Measurements from ENCODE around the gene LCE2A. TPM values are rescaled to one million over a fixed set of nuclear protein-coding genes. Genes with fewer than 3 reads are reported as not detected.
"Not testable (repeated sequence)": the region's sequence is repeated elsewhere in the genome, so short reads cannot be mapped to it uniquely, and the experiment has no call there.

The LCE2A gene
- not detected in 2 replicates for total RNA-seq

- H3K4me3 Mint-ChIP-seq = no peak within 1 kb of the TSS
- H3K27ac Mint-ChIP-seq = no peak within 1 kb of the TSS
- H3K27me3 Mint-ChIP-seq = no peaks in the 10 kb centered on the region
- H3K36me3 Mint-ChIP-seq (ENCODE audit: low read depth) = no peaks in the 10 kb centered on the region
- intact Hi-C loops (cut with micrococcal nuclease) = no loop called here
- DNase-seq = no peak
- peaks cover 8% of the 10 kb centered on the region for H3K9me3 Mint-ChIP-seq
- no peaks in the 10 kb centered on the region for H3K4me1 Mint-ChIP-seq
Measured at GRCh38 chr1:152697701-152698600, at the start of gene LCE2A. Gene LCE2A, plus strand, starts transcription at chr1:152698345. Its CDS starts 557 bp downstream, at chr1:152698902.

- intact Hi-C loops (cut with micrococcal nuclease) = loop anchor here (2.0 kb wide), 1 partner anchor 569 kb away; no protein-coding TSS in a partner anchor
- Mint-ChIP-seq H3K4me3 (no peak overlapping the region), H3K27me3 (peaks cover 18% of the 10 kb centered on the region), H3K36me3 (ENCODE audit: low read depth) (no peaks in the 10 kb centered on the region), H3K27ac (no peak overlapping the region), H3K4me1 (no peaks in the 10 kb centered on the region), H3K9me3 (no peaks in the 10 kb centered on the region)
- DNase-seq = peak; percentile 87
Measured at GRCh38 chr1:152654110-152654509, 44.0 kb upstream of the LCE2A start.

- DNase-seq = no peak
- Mint-ChIP-seq H3K27me3 (peaks cover 12% of the 10 kb centered on the region), H3K27ac (no peak overlapping the region), H3K4me3 (no peak overlapping the region), H3K4me1 (no peaks in the 10 kb centered on the region), H3K9me3 (no peaks in the 10 kb centered on the region), H3K36me3 (ENCODE audit: low read depth) (no peaks in the 10 kb centered on the region)
- intact Hi-C loops (cut with micrococcal nuclease) = no loop called here
Measured at GRCh38 chr1:152656459-152656858, 41.7 kb upstream of the LCE2A start.

- Mint-ChIP-seq H3K27me3 (peaks cover 9% of the 10 kb centered on the region), H3K9me3 (no peaks in the 10 kb centered on the region), H3K4me1 (no peaks in the 10 kb centered on the region), H3K4me3 (no peak overlapping the region), H3K36me3 (ENCODE audit: low read depth) (no peaks in the 10 kb centered on the region), H3K27ac (no peak overlapping the region)
- DNase-seq = no peak
- intact Hi-C loops (cut with micrococcal nuclease) = no loop called here
Measured at GRCh38 chr1:152657677-152658076, 40.5 kb upstream of the LCE2A start.

GRCh38 chr1:152658649-152659048 lies 39.5 kb upstream of the LCE2A start:
- Mint-ChIP-seq H3K27ac (no peak overlapping the region), H3K4me3 (no peak overlapping the region), H3K36me3 (ENCODE audit: low read depth) (no peaks in the 10 kb centered on the region), H3K27me3 (peaks cover 6% of the 10 kb centered on the region), H3K4me1 (no peaks in the 10 kb centered on the region), H3K9me3 (no peaks in the 10 kb centered on the region)
- DNase-seq = no peak
- intact Hi-C loops (cut with micrococcal nuclease) = no loop called here

GRCh38 chr1:152663098-152663497 lies 35.0 kb upstream of the LCE2A start, which contains the start of gene LCE2D:
Gene LCE2D, plus strand, starts transcription at chr1:152663380. Its CDS starts 726 bp downstream, at chr1:152664106.
- no peak for DNase-seq
- Mint-ChIP-seq H3K4me3 (no peak within 1 kb of the TSS), H3K36me3 (ENCODE audit: low read depth) (no peaks in the 10 kb centered on the region), H3K27ac (no peak within 1 kb of the TSS), H3K9me3 (no peaks in the 10 kb centered on the region), H3K4me1 (no peaks in the 10 kb centered on the region), H3K27me3 (peaks cover 4% of the 10 kb centered on the region)
- intact Hi-C loops (cut with micrococcal nuclease) = no loop called here

GRCh38 chr1:152666171-152666570 lies 32.0 kb upstream of the LCE2A start:
- H3K4me1 Mint-ChIP-seq; H3K9me3 Mint-ChIP-seq; H3K36me3 Mint-ChIP-seq (ENCODE audit: low read depth); H3K4me3 Mint-ChIP-seq; H3K27ac Mint-ChIP-seq; intact Hi-C loops (cut with micrococcal nuclease); DNase-seq; H3K27me3 Mint-ChIP-seq: not testable (repeated sequence)

- Mint-ChIP-seq H3K4me1 (no peaks in the 10 kb centered on the region), H3K27me3 (peaks cover 4% of the 10 kb centered on the region), H3K27ac (no peak overlapping the region), H3K9me3 (no peaks in the 10 kb centered on the region), H3K36me3 (ENCODE audit: low read depth) (no peaks in the 10 kb centered on the region), H3K4me3 (no peak overlapping the region)
- intact Hi-C loops (cut with micrococcal nuclease) = no loop called here
- DNase-seq = no peak
Measured at GRCh38 chr1:152667648-152668047, 30.5 kb upstream of the LCE2A start.

- intact Hi-C loops (cut with micrococcal nuclease) = no loop called here
- Mint-ChIP-seq H3K4me3 (no peak overlapping the region), H3K27me3 (peaks cover 6% of the 10 kb centered on the region), H3K9me3 (no peaks in the 10 kb centered on the region), H3K36me3 (ENCODE audit: low read depth) (no peaks in the 10 kb centered on the region), H3K4me1 (no peaks in the 10 kb centered on the region), H3K27ac (no peak overlapping the region)
- DNase-seq = no peak
Measured at GRCh38 chr1:152673016-152673415, 25.1 kb upstream of the LCE2A start.

- DNase-seq; H3K4me1 Mint-ChIP-seq; H3K36me3 Mint-ChIP-seq (ENCODE audit: low read depth); intact Hi-C loops (cut with micrococcal nuclease); H3K9me3 Mint-ChIP-seq; H3K4me3 Mint-ChIP-seq; H3K27me3 Mint-ChIP-seq; H3K27ac Mint-ChIP-seq: not testable (repeated sequence)
Measured at GRCh38 chr1:152674983-152675382, 23.2 kb upstream of the LCE2A start, which contains the start of gene LCE2C. Gene LCE2C, plus strand, starts transcription at chr1:152675279. Its CDS starts 737 bp downstream, at chr1:152676016.

- H3K4me3 Mint-ChIP-seq = no peak overlapping the region
- no peaks in the 10 kb centered on the region for H3K9me3 Mint-ChIP-seq
- peaks cover 2% of the 10 kb centered on the region for H3K27me3 Mint-ChIP-seq
- no peak overlapping the region for H3K27ac Mint-ChIP-seq
- no peak for DNase-seq
- no peaks in the 10 kb centered on the region for H3K4me1 Mint-ChIP-seq
- intact Hi-C loops (cut with micrococcal nuclease) = no loop called here
- no peaks in the 10 kb centered on the region for H3K36me3 Mint-ChIP-seq (ENCODE audit: low read depth)
Measured at GRCh38 chr1:152679459-152679858, 18.7 kb upstream of the LCE2A start.

- no peaks in the 10 kb centered on the region for H3K4me1 Mint-ChIP-seq
- H3K27me3 Mint-ChIP-seq = no peaks in the 10 kb centered on the region
- H3K36me3 Mint-ChIP-seq (ENCODE audit: low read depth) = no peaks in the 10 kb centered on the region
- H3K27ac Mint-ChIP-seq = no peak overlapping the region
- H3K9me3 Mint-ChIP-seq = no peaks in the 10 kb centered on the region
- intact Hi-C loops (cut with micrococcal nuclease) = no loop called here
- no peak overlapping the region for H3K4me3 Mint-ChIP-seq
- DNase-seq = no peak
Measured at GRCh38 chr1:152681616-152682015, 16.5 kb upstream of the LCE2A start.

- intact Hi-C loops (cut with micrococcal nuclease) = no loop called here
- H3K27me3 Mint-ChIP-seq = peaks cover 2% of the 10 kb centered on the region
- H3K9me3 Mint-ChIP-seq = no peaks in the 10 kb centered on the region
- H3K27ac Mint-ChIP-seq = no peak overlapping the region
- H3K4me3 Mint-ChIP-seq = no peak overlapping the region
- no peaks in the 10 kb centered on the region for H3K36me3 Mint-ChIP-seq (ENCODE audit: low read depth)
- no peak for DNase-seq
- H3K4me1 Mint-ChIP-seq = no peaks in the 10 kb centered on the region
Measured at GRCh38 chr1:152683846-152684245, 14.3 kb upstream of the LCE2A start.

- H3K4me3 Mint-ChIP-seq; H3K4me1 Mint-ChIP-seq; DNase-seq; intact Hi-C loops (cut with micrococcal nuclease); H3K27ac Mint-ChIP-seq; H3K27me3 Mint-ChIP-seq; H3K36me3 Mint-ChIP-seq (ENCODE audit: low read depth); H3K9me3 Mint-ChIP-seq: not testable (repeated sequence)
Measured at GRCh38 chr1:152685823-152686222, 12.3 kb upstream of the LCE2A start, which contains the start of gene LCE2B. Gene LCE2B, plus strand, starts transcription at chr1:152686123. Its CDS starts 721 bp downstream, at chr1:152686844.

Measured in activated CD4-positive, alpha-beta T cell treated with anti-CD3 and anti-CD28 coated beads, Interleukin-2, amount 10 ng/mL, durations not matched to agents 24 days and 14 days (primary cell).